ENCODE data around the gene ICAM2.

The ICAM2 gene

GRCh38 chr17:64039106-64039400 is 18.6 kb upstream of the ICAM2 start:
- in situ Hi-C loops (cut with HindIII; ENCODE audit: low sequenced_read_pairs) = no loop called here
- no peak overlapping the region for H3K4me3 ChIP-seq (ENCODE audit: low read depth, low read length)
- TF ChIP-seq CTCF (IDR thresholded peaks at IDR 0.05; ENCODE audit: low read depth, low read length) = no peak
- DNase-seq (ENCODE audit: low read depth, low spot score) = no peak

DNA sequence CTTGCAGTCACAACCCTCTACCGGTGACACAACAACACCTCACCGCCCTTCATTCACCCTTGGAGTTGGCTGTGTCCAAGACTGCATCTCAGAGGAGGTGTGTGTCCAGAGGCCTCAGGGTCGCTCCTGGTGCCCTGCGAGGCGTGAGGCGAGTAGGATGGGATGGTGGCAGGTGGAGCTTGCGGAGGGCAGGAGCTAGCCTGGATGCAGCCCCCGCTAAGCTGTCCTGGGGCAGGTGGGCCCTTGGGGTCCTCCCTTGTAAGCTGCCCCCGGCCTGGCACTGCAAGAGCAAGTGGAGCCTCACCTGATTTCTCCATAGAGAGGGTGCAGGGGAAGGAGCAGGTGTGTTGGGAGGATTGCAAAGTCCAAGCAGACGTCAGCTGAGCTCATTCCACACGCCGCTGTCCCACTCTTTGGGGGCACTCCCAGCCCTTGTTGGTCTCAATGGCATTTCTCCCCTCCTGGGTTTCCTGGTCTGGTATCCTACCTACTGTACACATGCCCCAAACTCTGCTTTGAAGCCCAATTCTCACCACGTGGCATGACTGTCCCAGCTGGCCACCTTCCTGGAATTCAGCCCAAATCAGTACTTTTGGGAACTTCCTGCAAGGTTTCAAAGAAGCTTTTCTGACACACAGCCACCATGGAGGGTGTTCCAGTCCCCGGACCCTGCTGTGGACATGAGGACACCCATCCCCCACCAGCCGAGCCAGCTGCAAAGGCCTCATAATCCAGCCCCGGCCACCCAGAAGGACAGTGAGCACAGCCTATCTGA is 18.1 kb upstream of the ICAM2 start:
- in situ Hi-C loops (cut with HindIII; ENCODE audit: low sequenced_read_pairs) = no loop called here
- H3K4me3 ChIP-seq (ENCODE audit: low read depth, low read length) = no peak overlapping the region
- TF ChIP-seq CTCF (IDR thresholded peaks at IDR 0.05; ENCODE audit: low read depth, low read length) = no peak
- DNase-seq (ENCODE audit: low read depth, low spot score) = no peak

DNA sequence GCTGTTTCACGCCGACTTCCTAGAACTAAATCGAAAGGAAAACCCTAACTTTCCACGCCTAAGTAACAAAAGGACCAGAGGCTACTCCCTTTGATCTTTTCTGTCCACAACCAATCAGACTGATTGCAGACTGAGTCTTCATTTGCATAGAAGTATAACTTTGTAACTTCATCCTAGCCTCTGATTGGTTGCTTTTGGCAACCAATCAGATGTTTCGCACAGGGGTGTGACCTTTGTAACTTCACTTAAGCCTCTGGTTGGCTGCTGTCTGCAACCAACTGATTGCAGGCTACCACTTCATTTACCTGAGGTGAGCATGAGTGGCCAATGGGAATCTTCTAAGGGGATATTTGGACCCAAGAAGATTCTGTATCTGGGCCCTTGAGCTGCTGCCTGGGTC is 17.4 kb upstream of the ICAM2 start:
- DNase-seq (ENCODE audit: low read depth, low spot score) = no peak
- no peak for TF ChIP-seq CTCF (IDR thresholded peaks at IDR 0.05; ENCODE audit: low read depth, low read length)
- in situ Hi-C loops (cut with HindIII; ENCODE audit: low sequenced_read_pairs) = no loop called here

DNA sequence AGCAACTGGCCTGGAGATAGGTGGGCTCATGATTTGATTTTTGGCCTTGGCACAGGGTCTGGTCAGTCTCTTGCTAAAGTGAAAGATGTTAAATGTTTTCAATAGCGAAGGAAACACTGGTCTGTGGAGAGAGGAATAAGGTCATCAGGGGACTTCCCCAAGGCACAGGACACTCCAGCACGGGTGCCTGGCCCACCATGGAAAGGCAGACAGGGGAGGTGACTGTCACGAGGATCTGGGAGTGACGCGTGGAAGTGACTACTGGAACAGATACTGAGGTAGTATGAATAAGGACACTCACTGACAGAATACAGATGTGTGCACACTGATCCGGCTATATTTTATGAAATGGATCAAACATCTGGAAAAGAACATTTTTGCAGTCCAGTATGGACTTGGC is 16.7 kb upstream of the ICAM2 start:
- H3K4me3 ChIP-seq (ENCODE audit: low read depth, low read length) = no peak overlapping the region
- TF ChIP-seq CTCF (IDR thresholded peaks at IDR 0.05; ENCODE audit: low read depth, low read length) = no peak
- in situ Hi-C loops (cut with HindIII; ENCODE audit: low sequenced_read_pairs) = no loop called here
- DNase-seq (ENCODE audit: low read depth, low spot score) = no peak

More for the DNA sequence above, 17.4 kb upstream of the ICAM2 start:
- no peak overlapping the region for H3K4me3 ChIP-seq (ENCODE audit: low read depth, low read length)

DNA sequence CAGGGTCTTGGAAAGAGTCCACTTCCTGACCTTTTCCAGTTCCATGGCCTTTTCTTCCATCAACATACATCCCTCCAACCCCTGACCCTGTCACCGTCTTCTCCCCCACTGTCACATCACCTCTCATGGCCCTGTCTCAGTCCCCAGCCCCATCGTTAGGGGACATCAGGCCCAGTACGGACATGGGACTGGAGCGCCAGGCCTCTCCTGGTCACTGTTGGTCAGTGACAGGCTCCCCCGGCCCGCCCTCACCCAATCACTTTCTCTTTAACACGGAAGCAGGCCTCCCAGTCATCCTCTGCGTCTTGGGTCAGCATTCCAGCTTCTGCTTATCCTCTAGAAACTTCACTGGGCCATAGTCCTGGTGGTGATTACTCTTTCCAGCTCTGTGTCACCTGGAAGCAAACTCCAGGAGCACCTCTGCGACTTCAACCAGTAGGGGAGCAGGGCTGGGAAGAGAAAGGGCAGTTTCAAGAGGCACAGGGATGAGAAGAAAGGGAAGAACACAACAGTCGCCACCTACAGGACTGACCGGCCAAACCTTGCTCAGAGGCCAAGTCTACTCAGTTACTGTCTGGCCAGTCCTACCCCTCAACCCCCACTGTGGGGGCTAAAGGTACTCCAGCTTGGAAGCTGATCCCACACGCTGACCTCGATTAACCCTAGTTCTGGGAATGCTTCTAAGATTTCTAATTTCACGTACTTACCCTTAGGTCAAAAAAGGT is 15.9 kb upstream of the ICAM2 start:
- peak; percentile 14 for TF ChIP-seq CTCF (IDR thresholded peaks at IDR 0.05; ENCODE audit: low read depth, low read length)
- no peak for DNase-seq (ENCODE audit: low read depth, low spot score)
- H3K4me3 ChIP-seq (ENCODE audit: low read depth, low read length) = no peak overlapping the region
- in situ Hi-C loops (cut with HindIII; ENCODE audit: low sequenced_read_pairs) = no loop called here

DNA sequence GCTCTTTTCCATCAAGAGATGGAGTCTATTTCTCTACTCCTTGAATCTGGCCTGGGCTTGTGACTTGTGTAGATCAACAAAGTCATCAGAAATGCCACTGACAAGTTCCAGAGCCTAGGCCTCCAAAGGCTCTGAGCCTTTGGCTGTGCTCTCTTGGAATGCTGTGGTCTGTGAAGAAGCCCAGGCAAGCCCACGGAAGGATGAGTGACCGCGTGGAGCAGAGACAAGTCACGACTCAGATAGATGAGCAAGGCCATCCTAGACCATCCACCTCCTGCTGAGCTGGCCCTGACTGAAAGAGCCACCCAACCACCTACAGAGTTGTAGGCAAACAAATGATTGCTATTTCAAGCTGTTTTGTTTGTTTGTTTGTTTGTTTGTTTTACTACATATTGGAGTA is 11.6 kb upstream of the ICAM2 start:
- in situ Hi-C loops (cut with HindIII; ENCODE audit: low sequenced_read_pairs) = no loop called here
- no peak for DNase-seq (ENCODE audit: low read depth, low spot score)
- H3K4me3 ChIP-seq (ENCODE audit: low read depth, low read length) = no peak overlapping the region
- no peak for TF ChIP-seq CTCF (IDR thresholded peaks at IDR 0.05; ENCODE audit: low read depth, low read length)

Data from astrocyte of the spinal cord (primary cell).